Hematopoietic multipotent progenitor cell treated with erythropoietin and hydrocortisone succinate and interleukin-3 and kit ligand, for 17 days (in vitro differentiated cells): ENCODE data around the gene GLG1.
"Not testable (repeated sequence)": the region's sequence is repeated elsewhere in the genome, so short reads cannot be mapped to it uniquely, and the experiment has no call there.

ENCODE experiments used
- DNase-seq: peaks from one replicate; pipeline ENCODE4 v3.0.0-alpha.2; 2015; ENCODE audit warnings: low spot score

Gene GLG1

DNA sequence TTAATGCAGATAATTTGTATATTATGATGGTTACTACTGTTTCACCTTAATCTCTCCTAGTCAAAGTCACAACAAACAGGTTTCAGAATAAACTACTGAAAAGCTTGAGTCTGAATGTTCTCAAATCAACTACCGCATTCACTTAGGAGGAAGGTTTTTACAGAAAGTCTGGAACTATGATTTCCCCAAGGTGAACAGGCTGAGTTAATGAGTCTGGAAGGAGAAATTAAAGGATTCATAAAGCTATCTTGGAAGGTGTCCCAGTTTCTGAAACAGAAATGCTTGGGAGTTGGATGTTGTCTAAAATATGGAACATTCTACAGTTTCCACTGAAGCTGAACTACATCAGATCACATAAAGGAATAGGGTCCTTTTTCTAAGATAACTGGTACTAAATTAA lies 69.2 kb downstream of the GLG1 start:
- DNase-seq: not testable (repeated sequence)

DNA sequence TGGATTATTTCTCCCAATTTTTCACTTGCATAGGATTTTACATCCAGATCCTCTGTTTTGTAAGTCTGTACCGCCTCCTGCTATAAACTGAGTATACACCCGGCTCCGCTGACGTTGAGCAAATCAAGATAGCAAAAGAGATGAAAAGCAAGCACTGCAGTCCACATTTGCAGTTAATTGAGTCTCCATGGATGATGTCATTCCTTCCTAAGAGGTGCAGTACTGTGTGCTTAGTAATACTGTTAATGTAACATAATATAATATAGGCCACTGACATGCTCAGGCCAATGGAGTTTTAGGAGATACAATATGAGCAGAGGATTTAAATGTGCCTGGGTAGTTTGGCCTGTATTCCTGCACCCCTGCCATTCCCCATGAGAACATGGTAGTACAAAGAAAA lies 72.3 kb downstream of the GLG1 start:
- not testable (repeated sequence) for DNase-seq

GRCh38 chr16:74524926-74525325 lies 82.0 kb downstream of the GLG1 start:
- no peak for DNase-seq

- no peak for DNase-seq
These were observed 82.8 kb downstream of the GLG1 start for GRCh38 chr16:74524117-74524516.

GRCh38 chr16:74523706-74524105 lies 83.2 kb downstream of the GLG1 start:
- not testable (repeated sequence) for DNase-seq

- DNase-seq: no peak
These were observed 84.8 kb downstream of the GLG1 start for GRCh38 chr16:74522160-74522559.

GRCh38 chr16:74521691-74522090 lies 85.2 kb downstream of the GLG1 start:
- DNase-seq: no peak

- DNase-seq: not testable (repeated sequence)
These were observed 88.0 kb downstream of the GLG1 start for GRCh38 chr16:74518934-74519333.

DNA sequence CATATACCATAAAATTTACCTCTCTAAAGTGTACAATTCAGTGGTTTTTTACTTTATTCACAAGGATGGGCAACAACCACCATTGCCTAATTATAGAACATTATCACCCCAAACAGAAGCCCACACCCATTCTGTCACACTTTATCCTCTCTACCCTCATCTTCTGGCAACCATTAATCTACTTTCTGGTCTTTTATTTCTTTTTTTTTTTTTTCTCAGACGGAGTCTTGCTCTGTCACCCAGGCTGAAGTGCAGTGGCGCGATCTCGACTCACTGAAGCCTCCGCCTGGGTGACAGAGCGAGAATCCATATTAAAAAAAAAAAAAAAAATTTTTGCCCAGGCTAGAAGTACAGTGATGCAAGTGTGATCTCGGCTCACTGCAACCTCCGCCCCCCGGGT lies 95.0 kb downstream of the GLG1 start:
- peak; percentile 32 for DNase-seq

GRCh38 chr16:74505011-74505410 lies 101.9 kb downstream of the GLG1 start:
- no peak for DNase-seq

GRCh38 chr16:74503412-74503811 lies 103.5 kb downstream of the GLG1 start:
- no peak for DNase-seq

GRCh38 chr16:74501484-74502478 lies 105.1 kb downstream of the GLG1 start:
- no peak for DNase-seq

- no peak for DNase-seq
These were observed 106.0 kb downstream of the GLG1 start for GRCh38 chr16:74500907-74501306.

GRCh38 chr16:74499114-74499513 lies 107.8 kb downstream of the GLG1 start:
- DNase-seq: no peak

- DNase-seq: no peak
These were observed 109.2 kb downstream of the GLG1 start for GRCh38 chr16:74497761-74498160.

- DNase-seq: no peak
These were observed 110.9 kb downstream of the GLG1 start for GRCh38 chr16:74496054-74496453.

- DNase-seq: no peak
These were observed 113.9 kb downstream of the GLG1 start for GRCh38 chr16:74492976-74493375.

GRCh38 chr16:74487634-74488495 lies 119.0 kb downstream of the GLG1 start:
- no peak for DNase-seq

DNA sequence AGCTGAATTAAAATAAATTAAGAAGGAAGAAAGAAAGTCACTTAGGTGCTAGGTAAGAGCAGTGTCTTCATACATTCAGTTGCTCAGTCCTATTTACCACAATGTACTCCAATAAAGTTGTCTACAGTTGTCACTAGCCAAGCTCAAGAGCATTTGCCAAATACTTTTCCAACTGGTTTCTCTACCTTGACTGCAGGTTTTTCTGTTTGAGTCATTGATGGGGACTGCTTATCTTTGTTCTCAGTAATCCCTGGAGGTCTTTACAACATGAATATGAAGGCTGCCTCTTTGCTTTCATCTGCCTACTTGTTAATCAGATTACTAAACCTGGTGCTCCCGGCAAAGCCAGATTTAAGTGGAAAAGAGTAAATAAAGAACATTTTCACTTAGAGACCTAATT lies 121.0 kb downstream of the GLG1 start:
- no peak for DNase-seq

DNA sequence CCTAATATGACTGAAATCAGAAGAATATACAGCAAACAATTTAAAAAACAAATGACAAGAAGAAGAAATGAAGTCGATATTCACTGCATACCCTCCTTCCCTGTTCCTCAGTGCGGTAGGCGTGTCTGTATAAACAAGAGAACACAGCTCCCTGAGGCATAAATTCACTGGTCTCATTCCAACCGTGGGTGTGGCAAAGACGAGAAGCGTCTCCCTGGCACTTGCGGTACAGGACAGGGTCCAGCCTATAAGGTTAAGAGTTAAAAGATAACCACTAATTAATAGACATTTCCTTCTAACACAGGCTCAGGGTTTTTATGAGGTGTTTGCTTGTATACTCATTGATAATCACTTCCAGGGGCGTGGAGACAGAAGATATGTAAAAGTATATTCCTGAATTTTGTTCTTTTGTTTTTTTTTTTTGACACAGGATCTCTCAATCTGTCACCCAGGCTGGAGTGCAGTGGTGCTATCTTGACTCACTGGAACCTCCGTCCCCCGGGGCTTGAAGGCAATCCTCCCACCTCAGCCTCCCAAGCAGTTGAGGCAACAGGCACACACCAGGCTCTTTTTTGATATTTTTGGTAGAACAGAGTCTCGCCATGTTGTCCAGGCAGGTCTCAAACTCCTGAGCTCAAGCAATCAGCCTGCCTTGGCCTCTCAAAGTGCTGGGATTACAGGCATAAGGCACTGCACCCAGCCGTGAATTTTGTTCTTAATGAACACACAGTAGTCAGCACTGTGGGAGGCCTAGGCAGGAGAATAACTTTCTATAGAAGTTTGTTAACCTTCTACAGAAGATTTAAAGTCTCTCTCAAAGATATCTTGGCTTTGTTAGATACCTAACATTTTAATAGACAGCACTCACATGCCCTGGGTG lies 126.5 kb downstream of the GLG1 start:
- DNase-seq: no peak

GRCh38 chr16:74477226-74477625 lies 129.7 kb downstream of the GLG1 start:
- no peak for DNase-seq

DNA sequence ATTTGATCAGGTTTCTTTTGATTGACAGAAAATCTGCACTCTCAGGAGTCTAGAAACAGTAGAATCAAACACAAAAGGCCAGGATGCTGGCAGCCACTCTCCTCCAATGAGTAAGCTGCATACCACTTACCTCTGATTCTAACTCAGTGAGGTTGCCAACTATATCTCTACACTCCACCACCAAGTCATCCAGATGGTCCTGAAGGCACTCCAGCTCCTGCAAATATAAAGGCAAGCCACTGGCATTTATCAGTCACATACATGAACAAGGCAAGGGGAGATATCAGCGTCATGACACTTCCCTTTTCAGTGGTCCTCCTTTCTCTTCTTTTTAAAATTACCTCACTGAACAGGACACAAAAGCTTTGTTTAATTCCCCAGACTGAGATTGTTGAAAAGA lies 132.5 kb downstream of the GLG1 start:
- DNase-seq: no peak
